A549 treated with GW870086 at 1 μM for 4 hours (cell line): ENCODE data around the gene CA14. TPM values are rescaled to one million over a fixed set of nuclear protein-coding genes. Genes with fewer than 3 reads are reported as not detected.

Experiments
- total RNA-seq: library from RNA; stranded (reverse); fragments of 200-300 nt; extraction: Qiagen RNA extraction; gene quantifications from 5 replicates; pipeline ENCODE4 v1.2.3, GENCODE V29; 2022; ENCODE audit warnings: low read depth

Gene CA14
- not detected in 5 replicates for total RNA-seq

GRCh38 chr1:150257624-150258585, at the start of gene CA14:
CA14 (plus strand) TSS chr1:150257774; CDS start chr1:150258129, 355 bp downstream.

GRCh38 chr1:150235852-150236613, 21.5 kb upstream of the CA14 start, which contains the start of gene ANP32E:
ANP32E (minus strand) TSS chr1:150236112; CDS start chr1:150235786, 326 bp downstream.

GRCh38 chr1:150268705-150269403, 11.3 kb downstream of the CA14 start, which contains the start of gene APH1A:
APH1A (minus strand) TSS chr1:150269016; CDS start chr1:150268810, 206 bp downstream.

GRCh38 chr1:150281758-150282557, 24.4 kb downstream of the CA14 start, which contains the start of gene CIART:
CIART (plus strand) TSS chr1:150282554; CDS start chr1:150283268, 714 bp downstream.

GRCh38 chr1:150293433-150294253, 36.1 kb downstream of the CA14 start, which contains the start of gene MRPS21:
MRPS21 (plus strand) TSS chr1:150293861; CDS start chr1:150294367, 506 bp downstream.

Other genes with a start within 250 kb of the CA14 start
- 8.3 to 12.6 TPM (median 12.3 TPM) in 5 replicates for gene OTUD7B, start 247.0 kb upstream of the CA14 start, total RNA-seq
- 15.8 to 17.3 TPM (median 15.9 TPM) in 5 replicates for gene VPS45, start 190.0 kb upstream of the CA14 start, total RNA-seq
- 6.3 to 7.8 TPM (median 6.8 TPM) in 5 replicates for gene PLEKHO1, start 107.9 kb upstream of the CA14 start, total RNA-seq
- 34.2 to 51.0 TPM (median 41.1 TPM) in 5 replicates for gene ANP32E, start 21.7 kb upstream of the CA14 start, total RNA-seq
- 124 to 143 TPM (median 139 TPM) in 5 replicates for gene APH1A, start 11.2 kb downstream of the CA14 start, total RNA-seq
- 0.31 to 0.38 TPM (median 0.34 TPM) in 4 of 5 replicates, not detected in the other for gene C1orf54, start 15.0 kb downstream of the CA14 start, total RNA-seq
- gene CIART, start 24.8 kb downstream of the CA14 start, total RNA-seq: 0.97 to 2.4 TPM (median 1.3 TPM) in 5 replicates
- 82.1 to 87.8 TPM (median 84.2 TPM) in 5 replicates for gene MRPS21, start 36.1 kb downstream of the CA14 start, total RNA-seq
- gene PRPF3, start 63.8 kb downstream of the CA14 start, total RNA-seq: 51.5 to 56.0 TPM (median 52.2 TPM) in 5 replicates
- 12.5 to 15.2 TPM (median 14.3 TPM) in 5 replicates for gene RPRD2, start 106.4 kb downstream of the CA14 start, total RNA-seq
- 18.9 to 21.3 TPM (median 20.6 TPM) in 5 replicates for gene TARS2, start 229.6 kb downstream of the CA14 start, total RNA-seq